OCI-LY3 (cell line): ENCODE results near the gene MARVELD3.

Experiments used
- H2AFZ ChIP-seq: fragments of 200-600, 300-600 bp; shearing (Covaris generic); 2 replicates; pipeline ENCODE4 v1.6.0; 2014; ENCODE audit warnings: antibody characterized with exemption, low read depth, low read length
- H3K27ac ChIP-seq: fragments of 200-600, 300-600 bp; sonication (generic); 2 replicates; pipeline ENCODE4 v1.5.1; 2014; ENCODE audit warnings: mild to moderate bottlenecking, low read length, moderate library complexity, mixed read lengths
- H3K27me3 ChIP-seq: fragments of 200-600, 300-600 bp; sonication (generic); 2 replicates; pipeline ENCODE4 v1.6.1; 2014; ENCODE audit warnings: low read depth, low read length, mixed read lengths
- H3K36me3 ChIP-seq: fragments of 200-600, 300-600 bp; sonication (generic); replicated peaks from 2 replicates; pipeline ENCODE3; 2014; ENCODE audit warnings: low read depth, low read length, mixed read lengths
- H3K4me1 ChIP-seq: fragments of 300-600, 200-600 bp; sonication (generic); 2 replicates; pipeline ENCODE4 v1.6.1; 2014; ENCODE audit warnings: low read length, mixed read lengths
- H3K4me2 ChIP-seq: fragments of 200-600, 300-600 bp; sonication (generic); 2 replicates; pipeline ENCODE4 v1.6.1; 2014; ENCODE audit warnings: low read length, mixed read lengths
- H3K4me3 ChIP-seq: fragments of 300-600, 200-600 bp; sonication (generic); 2 replicates; pipeline ENCODE4 v1.5.1; 2014; ENCODE audit warnings: antibody characterized with exemption, mild to moderate bottlenecking, low read length, moderate library complexity
- H3K79me2 ChIP-seq: fragments of 300-600, 200-600 bp; shearing (Covaris generic); 2 replicates; pipeline ENCODE4 v1.6.1; 2014; ENCODE audit warnings: mild to moderate bottlenecking, low read length, mixed read lengths
- H3K9ac ChIP-seq: fragments of 300-600, 200-600 bp; shearing (Covaris generic); 2 replicates; pipeline ENCODE4 v1.6.0; 2014; ENCODE audit warnings: mild to moderate bottlenecking, low read length, moderate library complexity
- H3K9me3 ChIP-seq: fragments of 200-600, 300-600 bp; shearing (Covaris generic); 2 replicates; pipeline ENCODE4 v1.6.1; 2014; ENCODE audit warnings: low read length, mixed read lengths; ENCODE audit not compliant: insufficient read depth
- H4K20me1 ChIP-seq: fragments of 200-600, 300-600 bp; sonication (generic); 2 replicates; pipeline ENCODE4 v1.6.1; 2016; ENCODE audit warnings: low read length, mixed read lengths; ENCODE audit not compliant: insufficient read depth
- EZH2phosphoT487 ChIP-seq: fragments of 200-600 bp; shearing (Covaris generic); IDR thresholded peaks from 2 replicates; pipeline ENCODE4 v1.6.1; 2018; ENCODE audit warnings: antibody characterized with exemption, mixed run types, low read depth
- TF ChIP-seq, protein P1 (sequence below): fragments of 200-600, 300-600 bp; sonication (generic); IDR thresholded peaks from 2 replicates; pipeline ENCODE4 v1.5.1; 2014; ENCODE audit warnings: antibody characterized with exemption, low read length, low read depth

The MARVELD3 gene

DNA sequence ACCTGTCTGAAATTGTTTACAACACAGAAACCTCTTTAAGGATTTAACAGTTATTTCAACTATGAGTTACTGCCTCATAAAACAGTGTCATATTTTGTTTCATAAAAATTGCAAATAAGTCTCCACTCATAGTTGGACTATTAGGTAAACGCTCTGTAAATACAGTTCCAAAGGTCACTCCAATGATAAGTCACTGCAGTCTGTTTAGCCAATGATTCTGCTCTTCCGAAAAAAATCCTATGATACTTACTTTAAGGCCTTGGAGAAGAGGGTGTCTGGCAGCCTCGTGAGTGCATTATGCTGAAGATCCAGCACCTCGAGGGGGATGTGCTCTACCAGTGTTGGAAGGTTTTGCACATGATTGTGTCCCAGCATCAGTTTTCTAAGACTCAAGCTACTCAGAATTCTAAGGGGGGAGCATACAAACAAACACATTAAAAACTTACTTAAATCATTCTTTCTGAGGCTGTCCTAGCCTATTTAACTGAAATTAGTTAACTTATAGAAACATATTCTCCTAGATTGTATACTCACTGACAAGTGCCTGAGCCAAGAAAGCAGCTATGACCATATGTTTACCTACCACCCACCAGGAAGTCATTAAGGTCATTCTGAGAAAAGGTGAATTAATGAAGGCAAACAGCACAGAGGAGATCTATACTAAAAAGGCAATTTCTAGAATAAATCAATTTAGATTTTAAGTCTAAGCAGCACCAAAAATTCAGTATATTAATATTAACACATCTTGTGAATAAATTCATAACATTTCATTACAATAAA lies 41.1 kb downstream of the MARVELD3 start:
- H3K36me3 ChIP-seq: peaks cover 9% of the 10 kb centered on the region

DNA sequence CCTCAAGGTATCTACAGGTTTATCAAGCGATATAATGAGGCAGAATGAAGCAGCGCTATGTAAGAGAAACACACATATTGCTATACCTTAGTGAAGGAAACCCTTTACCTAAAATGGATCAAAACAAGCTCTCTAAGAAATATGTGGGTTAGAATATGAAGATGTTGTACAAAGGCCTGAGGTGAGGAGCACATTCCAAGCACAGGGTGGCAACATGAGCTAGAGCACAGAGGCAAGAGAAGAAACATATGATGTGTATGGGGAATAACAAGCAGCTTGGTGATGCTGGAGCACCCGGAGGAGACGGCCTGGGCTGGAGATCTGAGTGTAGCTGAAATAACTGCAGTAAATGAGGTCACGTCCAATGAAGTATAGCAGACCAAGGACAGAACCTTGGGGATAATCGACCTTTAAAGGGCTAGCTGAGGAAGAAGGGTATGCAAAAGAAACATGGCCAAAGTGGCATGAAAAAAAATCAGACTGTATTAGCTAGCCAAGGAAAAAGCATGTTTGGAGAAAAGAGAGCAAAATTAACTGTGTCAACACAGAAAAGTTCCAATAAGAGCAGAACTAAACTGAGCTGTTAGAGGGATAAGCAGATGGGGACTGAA lies 44.0 kb downstream of the MARVELD3 start:
- Histone ChIP-seq H4K20me1 (no peaks in the 10 kb centered on the region), H3K4me2 (no peak overlapping the region), H3K27me3 (no peaks in the 10 kb centered on the region), H3K36me3 (peaks cover 23% of the 10 kb centered on the region), H3K27ac (no peak overlapping the region), H3K9ac (no peak overlapping the region), H3K9me3 (no peaks in the 10 kb centered on the region), H2AFZ (no peak overlapping the region), H3K79me2 (no peaks in the 10 kb centered on the region), H3K4me3 (no peak overlapping the region), H3K4me1 (no peaks in the 10 kb centered on the region)
- TF ChIP-seq, protein P1, sequence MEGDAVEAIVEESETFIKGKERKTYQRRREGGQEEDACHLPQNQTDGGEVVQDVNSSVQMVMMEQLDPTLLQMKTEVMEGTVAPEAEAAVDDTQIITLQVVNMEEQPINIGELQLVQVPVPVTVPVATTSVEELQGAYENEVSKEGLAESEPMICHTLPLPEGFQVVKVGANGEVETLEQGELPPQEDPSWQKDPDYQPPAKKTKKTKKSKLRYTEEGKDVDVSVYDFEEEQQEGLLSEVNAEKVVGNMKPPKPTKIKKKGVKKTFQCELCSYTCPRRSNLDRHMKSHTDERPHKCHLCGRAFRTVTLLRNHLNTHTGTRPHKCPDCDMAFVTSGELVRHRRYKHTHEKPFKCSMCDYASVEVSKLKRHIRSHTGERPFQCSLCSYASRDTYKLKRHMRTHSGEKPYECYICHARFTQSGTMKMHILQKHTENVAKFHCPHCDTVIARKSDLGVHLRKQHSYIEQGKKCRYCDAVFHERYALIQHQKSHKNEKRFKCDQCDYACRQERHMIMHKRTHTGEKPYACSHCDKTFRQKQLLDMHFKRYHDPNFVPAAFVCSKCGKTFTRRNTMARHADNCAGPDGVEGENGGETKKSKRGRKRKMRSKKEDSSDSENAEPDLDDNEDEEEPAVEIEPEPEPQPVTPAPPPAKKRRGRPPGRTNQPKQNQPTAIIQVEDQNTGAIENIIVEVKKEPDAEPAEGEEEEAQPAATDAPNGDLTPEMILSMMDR: no peak
- TF ChIP-seq EZH2phosphoT487: no peak

More for the DNA sequence above, 41.1 kb downstream of the MARVELD3 start:
- Histone ChIP-seq H2AFZ (no peak overlapping the region), H3K4me3 (no peak overlapping the region), H3K27ac (no peak overlapping the region), H4K20me1 (no peaks in the 10 kb centered on the region), H3K4me2 (no peak overlapping the region), H3K4me1 (no peaks in the 10 kb centered on the region), H3K9ac (no peak overlapping the region), H3K79me2 (no peaks in the 10 kb centered on the region), H3K27me3 (no peaks in the 10 kb centered on the region), H3K9me3 (no peaks in the 10 kb centered on the region)
- TF ChIP-seq, protein P1: no peak
- no peak for TF ChIP-seq EZH2phosphoT487

DNA sequence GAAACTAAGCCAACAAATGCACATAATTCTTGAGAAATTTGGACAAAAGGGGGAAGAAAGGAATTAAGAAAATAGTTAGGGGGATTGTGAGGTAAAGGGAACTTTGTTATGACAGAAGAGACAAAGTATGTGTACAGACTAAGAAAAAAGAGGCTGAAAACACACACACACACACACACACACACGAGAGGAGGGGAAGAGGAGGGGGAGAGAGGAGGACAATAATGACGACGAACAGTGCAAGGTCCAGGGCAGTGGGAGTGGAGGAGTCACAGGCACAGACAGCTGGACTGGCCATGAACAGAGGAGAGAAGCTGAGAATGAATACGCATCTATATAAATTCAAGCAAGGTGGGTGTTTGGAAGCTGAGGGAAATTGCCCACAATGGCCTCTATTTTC lies 44.6 kb downstream of the MARVELD3 start:
- Histone ChIP-seq H3K27me3 (no peaks in the 10 kb centered on the region), H2AFZ (no peak overlapping the region), H3K79me2 (no peaks in the 10 kb centered on the region), H3K9me3 (no peaks in the 10 kb centered on the region), H3K27ac (no peak overlapping the region), H3K36me3 (peaks cover 25% of the 10 kb centered on the region), H3K4me1 (no peaks in the 10 kb centered on the region), H4K20me1 (no peaks in the 10 kb centered on the region), H3K9ac (no peak overlapping the region), H3K4me2 (no peak overlapping the region), H3K4me3 (no peak overlapping the region)
- TF ChIP-seq EZH2phosphoT487: no peak
- TF ChIP-seq, protein P1: no peak

DNA sequence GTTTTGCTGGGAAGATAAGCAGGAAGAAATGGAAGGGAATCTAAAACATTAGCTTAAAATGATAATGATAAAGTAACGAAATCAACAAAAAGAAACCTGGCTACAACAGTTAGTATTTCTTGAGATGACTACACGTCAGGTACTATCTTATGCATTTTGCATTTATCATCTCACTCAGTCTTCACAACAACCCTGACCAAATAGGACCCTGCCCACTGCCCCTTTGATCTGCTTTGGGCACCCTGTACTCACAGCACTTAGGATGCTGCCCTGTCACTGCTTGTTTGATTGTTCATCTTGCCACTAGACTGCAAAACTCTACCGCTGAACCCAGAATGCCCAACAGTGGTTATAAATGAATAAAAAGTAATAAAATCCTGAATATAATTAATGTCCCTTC lies 45.2 kb downstream of the MARVELD3 start:
- H3K9me3 ChIP-seq: no peaks in the 10 kb centered on the region
- no peaks in the 10 kb centered on the region for H3K4me1 ChIP-seq
- H2AFZ ChIP-seq: no peak overlapping the region
- no peak overlapping the region for H3K4me3 ChIP-seq
- no peak overlapping the region for H3K9ac ChIP-seq
- H3K79me2 ChIP-seq: no peaks in the 10 kb centered on the region
- peaks cover 25% of the 10 kb centered on the region for H3K36me3 ChIP-seq
- no peaks in the 10 kb centered on the region for H4K20me1 ChIP-seq
- H3K27ac ChIP-seq: no peak overlapping the region
- no peak overlapping the region for H3K4me2 ChIP-seq
- H3K27me3 ChIP-seq: no peaks in the 10 kb centered on the region
- TF ChIP-seq, protein P1: no peak
- TF ChIP-seq EZH2phosphoT487: no peak
